ENCODE measurements around the gene SHCBP1L. TPM values are rescaled to one million over a fixed set of nuclear protein-coding genes. Genes with fewer than 3 reads are reported as not detected.

The SHCBP1L gene
- not detected for total RNA-seq

GRCh38 chr1:182952677-182953444 is at the start of gene SHCBP1L:
Gene SHCBP1L (minus strand): TSS chr1:182953166. CDS start chr1:182953133, 33 bp downstream.

Small RNA genes within 50 kb of the gene (small RNA-seq; reads per million reads assigned to genes)
- gene HMGN1P4 (0 reads per million in 2 donors), gene RNU6-41P (0 reads per million in 2 donors)

Other genes with a start within 250 kb of the SHCBP1L start
- gene NPL, start 163.4 kb downstream of the SHCBP1L start, total RNA-seq = 10 to 100 TPM; 21.3 to 21.7 TPM
- gene DHX9, start 113.8 kb downstream of the SHCBP1L start, total RNA-seq = 100 to 1,000 TPM; 120 to 238 TPM
- 100 to 1,000 TPM; 157 to 183 TPM for gene LAMC1, start 70.3 kb upstream of the SHCBP1L start, total RNA-seq
- under 1 TPM; under 0.01 to 0.34 TPM for gene LAMC2, start 233.1 kb upstream of the SHCBP1L start, total RNA-seq